Measurements from ENCODE around the gene SMDT1.
"Not testable (repeated sequence)": the region's sequence is repeated elsewhere in the genome, so short reads cannot be mapped to it uniquely, and the experiment has no call there.

DNA sequence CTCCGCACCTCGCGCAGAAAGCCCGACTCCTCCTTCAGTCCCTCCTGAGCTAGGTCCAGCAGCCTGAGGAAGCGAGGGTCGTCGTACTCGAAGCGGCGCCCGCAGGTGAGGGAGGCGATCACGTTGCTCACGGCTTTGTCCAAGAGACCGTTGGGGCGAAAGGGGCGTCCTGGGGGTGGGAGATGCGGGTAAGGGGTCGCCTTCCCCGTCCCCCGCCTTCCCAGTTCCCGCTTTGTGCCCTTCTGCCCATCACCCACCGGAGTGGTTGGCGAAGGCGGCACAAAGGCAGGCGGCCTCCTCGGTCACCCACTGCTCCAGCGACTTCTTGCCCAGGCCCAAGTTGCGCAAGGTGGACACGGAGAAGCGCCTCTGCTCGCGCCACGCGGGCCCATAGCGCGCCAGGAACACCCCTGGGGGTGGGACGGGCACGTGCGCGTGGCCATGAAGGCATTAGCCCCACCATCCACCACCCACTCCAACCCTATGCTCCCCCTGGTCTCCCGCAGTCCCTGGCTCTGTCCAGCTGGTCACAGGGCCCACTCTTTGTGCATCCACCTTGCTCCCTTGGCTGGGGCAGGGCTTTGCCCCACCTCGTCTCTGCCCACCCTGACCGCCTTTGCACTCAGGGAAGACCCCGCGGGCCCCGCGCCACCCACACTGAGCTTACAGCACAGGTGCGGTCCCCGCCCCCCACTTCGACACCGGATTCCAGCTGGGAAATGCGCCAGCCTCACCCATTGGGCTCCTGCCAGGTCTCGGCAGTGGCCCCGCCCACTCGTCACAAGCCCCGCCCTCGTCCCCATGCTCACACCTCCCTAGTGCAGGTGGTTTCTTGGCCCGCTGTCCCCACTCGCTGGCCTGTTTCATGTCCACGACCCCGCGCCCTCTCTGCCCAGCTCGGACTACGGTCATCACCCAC, 49.5 kb downstream of the SMDT1 start:
- TF ChIP-seq POLR2A (IDR thresholded peaks at IDR 0.05; ENCODE audit: low read depth); POLR2AphosphoS5 (IDR thresholded peaks at IDR 0.05): not testable (repeated sequence)
